Esophagus squamous epithelium (tissue), 5 donors: Measurements from ENCODE around the gene SREBF1. TPM values are rescaled to one million over a fixed set of nuclear protein-coding genes. Genes with fewer than 3 reads are reported as not detected.
A peak's percentile ranks its signal among the peaks of the same experiment; 100 is the strongest.
"Not testable (repeated sequence)": the region's sequence is repeated elsewhere in the genome, so short reads cannot be mapped to it uniquely, and the experiment has no call there.

ENCODE experiments used
- DNase-seq: peaks from one replicate; lab custom pipeline; 2025; lab: John Stamatoyannopoulos, UW
- H3K27ac ChIP-seq, 4 donors: fragments of 200-600 bp; sonication (generic); one replicate each; pipeline ENCODE4 v1.5.1; 2016 to 2019; ENCODE audit warnings: mild to moderate bottlenecking in 1 of 4
- H3K27me3 ChIP-seq, 4 donors: fragments of 200-600 bp; sonication (generic); 1 replicate in 3 of 4; 2 replicates in 1 of 4; pipeline versions ENCODE4 v1.5.1 to v1.6.0; 2017 to 2021; ENCODE audit warnings: antibody characterized with exemption in 1 of 4
- H3K36me3 ChIP-seq, 3 donors: fragments of 200-600 bp; sonication (generic); one replicate each; pipeline ENCODE4 v1.5.1; 2016 to 2019
- H3K4me1 ChIP-seq, 3 donors: fragments of 200-600 bp; sonication (generic); one replicate each; pipeline ENCODE4 v1.5.1; 2017 to 2019
- H3K4me3 ChIP-seq, 4 donors: fragments of 200-600 bp; sonication (generic); 1 replicate in 3 of 4; 2 replicates in 1 of 4; pipeline ENCODE4 v1.5.1; 2016 to 2019; ENCODE audit warnings: mild to moderate bottlenecking in 2 of 4, moderate library complexity in 1 of 4
- H3K9me3 ChIP-seq, 3 donors: fragments of 200-600 bp; sonication (generic); one replicate each; pipeline ENCODE4 v1.5.1; 2016 to 2019
- CTCF ChIP-seq, 6 experiments: fragments of 450-650 bp in 4 of 6; fragments of 200-600 bp in 2 of 6; sonication (generic) in 2 of 6; IDR thresholded peaks; one replicate each; pipeline ENCODE4 v1.5.1; 2016 to 2019; ENCODE audit warnings: antibody characterized with exemption in 6 of 6, mild to moderate bottlenecking in 4 of 6, moderate library complexity in 4 of 6
- POLR2A ChIP-seq, 4 donors: fragments of 450-650 bp; IDR thresholded peaks; one replicate each; pipeline ENCODE4 v1.6.1; 2017; ENCODE audit warnings: antibody characterized with exemption in 4 of 4, mild to moderate bottlenecking in 4 of 4, moderate library complexity in 3 of 4
- WGBS, 2 donors: methylation state at CpG; one replicate each; pipeline ENCODE4 v1.1.5; 2018; 5-methylcytosine and 5-hydroxymethylcytosine counted together
- intact Hi-C: fragments of 100-400 bp; cut with DNase I; formaldehyde crosslinking; loops from one replicate; pipeline ENCODE4 v1.15.0; 2022
- total RNA-seq, 4 donors: library from RNA; depleted of rRNA; stranded (reverse); fragments of >200 nt; gene quantifications; one replicate each; pipeline ENCODE4 v1.1.0, GENCODE V29; 2016
- donor health status: DM: yes; HTN: yes; CAD: no.

The SREBF1 gene
- total RNA-seq, 4 donors from 2014 or later = 55.0 to 137 (median 108) TPM

- Histone ChIP-seq H3K36me3 (peaks cover 8 to 62% (median 26%) of the 10 kb centered on the region in 3 donors), H3K4me3 (peak overlapping the region in 1 of 4 donors; percentile 60), H3K9me3 (no peaks in the 10 kb centered on the region), H3K27ac (peak overlapping the region in 3 of 4 donors; percentile 80 to 83 (median 81)), H3K27me3 (no peaks in the 10 kb centered on the region), H3K4me1 (peaks cover 32 to 99% (median 58%) of the 10 kb centered on the region in 3 donors)
- DNase-seq = no peak
- intact Hi-C loops = loop anchor here (10.0 kb wide), 1 partner anchor 224 kb away; the partner anchor contains the start of genes ATPAF2 and GID4
- TF ChIP-seq POLR2A (IDR thresholded peaks at IDR 0.05) (no peak), CTCF (IDR thresholded peaks at IDR 0.05) (no peak)
- 86 to 90% methylated on average over 21 to 25 of the region's 27 CpGs for WGBS, 2 donors
Observed at GRCh38 chr17:17810895-17811248, 25.9 kb downstream of the SREBF1 start.

GRCh38 chr17:17810084-17810894, 26.5 kb downstream of the SREBF1 start:
- DNase-seq = no peak
- intact Hi-C loops = loop anchor here (10.0 kb wide), 1 partner anchor 225 kb away; the partner anchor contains the start of genes ATPAF2 and GID4
- Histone ChIP-seq H3K9me3 (no peaks in the 10 kb centered on the region), H3K36me3 (peaks cover 8 to 62% (median 23%) of the 10 kb centered on the region in 3 donors), H3K4me1 (peaks cover 27 to 99% (median 61%) of the 10 kb centered on the region in 3 donors), H3K27ac (peak overlapping the region; percentile 71 to 83 (median 80)), H3K4me3 (peak overlapping the region; percentile 17 to 60 (median 38)), H3K27me3 (no peaks in the 10 kb centered on the region)
- WGBS, 2 donors = 62 to 69% methylated on average over 10 to 26 of the region's 68 CpGs
- TF ChIP-seq CTCF (IDR thresholded peaks at IDR 0.05) (peak in 1 of 6 experiments; percentile 18), POLR2A (IDR thresholded peaks at IDR 0.05) (no peak)

- intact Hi-C loops = loop anchor here (2.0 to 10.0 kb wide), 2 partner anchors 51 to 225 kb away; partner anchors contain the start of genes ATPAF2 and GID4
- peak overlapping the region; percentile 17 to 60 (median 38) for H3K4me3 ChIP-seq
- 35% methylated on average over 11 of the region's 52 CpGs; no CpG with 5 or more reads in 1 of the 2 donors for WGBS, 2 donors
- no peaks in the 10 kb centered on the region for H3K27me3 ChIP-seq
- H3K27ac ChIP-seq = peak overlapping the region; percentile 71 to 83 (median 80)
- no peaks in the 10 kb centered on the region for H3K9me3 ChIP-seq
- peaks cover 8 to 62% (median 17%) of the 10 kb centered on the region in 3 donors for H3K36me3 ChIP-seq
- DNase-seq = no peak
- no peak for TF ChIP-seq POLR2A (IDR thresholded peaks at IDR 0.05)
- TF ChIP-seq CTCF (IDR thresholded peaks at IDR 0.05) = no peak
- H3K4me1 ChIP-seq = peaks cover 23 to 94% (median 54%) of the 10 kb centered on the region in 3 donors
Observed at GRCh38 chr17:17809531-17810083, 27.2 kb downstream of the SREBF1 start.

- DNase-seq = no peak
- intact Hi-C loops = loop anchor here (2.0 kb wide), 1 partner anchor 52 kb away; no protein-coding TSS in a partner anchor
- no peak for TF ChIP-seq CTCF (IDR thresholded peaks at IDR 0.05)
- no peak for TF ChIP-seq POLR2A (IDR thresholded peaks at IDR 0.05)
- H3K4me1 ChIP-seq = peaks cover 22 to 87% (median 47%) of the 10 kb centered on the region in 3 donors
- H3K36me3 ChIP-seq = peaks cover 9 to 62% (median 13%) of the 10 kb centered on the region in 3 donors
- H3K9me3 ChIP-seq = no peaks in the 10 kb centered on the region
- H3K4me3 ChIP-seq = peak overlapping the region in 2 of 4 donors; percentile 42 to 60
- H3K27ac ChIP-seq = peak overlapping the region; percentile 71 to 83 (median 80)
- 43 to 49% methylated on average over 10 to 13 of the region's 15 CpGs for WGBS, 2 donors
- no peaks in the 10 kb centered on the region for H3K27me3 ChIP-seq
Observed at GRCh38 chr17:17808706-17809432, 27.9 kb downstream of the SREBF1 start.

- H3K9me3 ChIP-seq, H3K27me3 ChIP-seq, DNase-seq, H3K4me3 ChIP-seq: not testable (repeated sequence)
- peak overlapping the region in 1 of 4 donors; percentile 3 for H3K27ac ChIP-seq
- H3K4me1 ChIP-seq = peaks cover 22 to 80% (median 47%) of the 10 kb centered on the region in 3 donors
- 93 to 94% methylated on average over 5 of the region's 5 CpGs for WGBS, 2 donors
- peaks cover 3 to 61% (median 14%) of the 10 kb centered on the region in 3 donors for H3K36me3 ChIP-seq
- intact Hi-C loops = loop anchor here (2.0 kb wide), 1 partner anchor 53 kb away; no protein-coding TSS in a partner anchor
Observed at GRCh38 chr17:17808200-17808599, 28.6 kb downstream of the SREBF1 start.
